Mucosa of descending colon (tissue), 3 donors: ENCODE measurements around the gene FAM193B. TPM values are rescaled to one million over a fixed set of nuclear protein-coding genes. Genes with fewer than 3 reads are reported as not detected.

ENCODE experiments used
- ATAC-seq: fragments of 200-7000 bp; cut with Tn5 transposase; one replicate; pipeline ENCODE4 v1.9.1; 2020; ENCODE audit warnings: mild to moderate bottlenecking, moderate library complexity
- DNase-seq, 3 donors: peaks; one replicate each; pipeline ENCODE4 v3.0.0-alpha.2; 2020
- H3K36me3 ChIP-seq: fragments of 200-600 bp; one replicate; pipeline ENCODE4 v1.8.0; 2021; ENCODE audit warnings: low read depth, mild to moderate bottlenecking
- H3K4me1 ChIP-seq: fragments of 200-600 bp; one replicate; pipeline ENCODE4 v1.8.0; 2021; ENCODE audit warnings: low read depth, mild to moderate bottlenecking
- H3K4me3 ChIP-seq: fragments of 200-600 bp; one replicate; pipeline ENCODE4 v1.8.0; 2021; ENCODE audit warnings: mild to moderate bottlenecking
- H3K9me3 ChIP-seq: fragments of 200-600 bp; one replicate; pipeline ENCODE4 v1.8.0; 2021; ENCODE audit warnings: mild to moderate bottlenecking
- intact Hi-C, 2 donors: fragments of 100-400 bp; cut with DNase I in 1 of 2; cut with micrococcal nuclease in 1 of 2; formaldehyde crosslinking; loops; one replicate each; pipeline versions ENCODE4 v1.11.0 to v1.11.1; 2022; cut with DNase I, micrococcal nuclease
- total RNA-seq, 3 donors: library from RNA; stranded (reverse); fragmentation: NEBNext Ultra II Directional in 2 of 3; extraction: Animal tissue kit (Norgen Biotek cat#: 25700) in 2 of 3; gene quantifications; one replicate each; pipeline versions ENCODE4 v1.2.1 to v1.2.4, GENCODE V29; 2021 to 2023
- TF ChIP-seq, protein P1 (sequence below): fragments of 200-600 bp; IDR thresholded peaks from one replicate; pipeline ENCODE4 v1.8.0; 2022; ENCODE audit warnings: antibody characterized with exemption, mild to moderate bottlenecking
- donor health status: DM: no; HTN: no; CAD: no; lungs with moderate emphysema.
- donor health status: DM: no; HTN: no; CAD: no.
- donor health status: DM: no; HTN: yes; CAD: no.

Gene FAM193B
- total RNA-seq, 3 donors from 2014 or later, result 57.7 to 83.9 (median 75.2) TPM

GRCh38 chr5:177512736-177513380 lies 41.5 kb downstream of the FAM193B start:
- no peak for ATAC-seq
- Histone ChIP-seq H3K4me1 (peaks cover 8% of the 10 kb centered on the region), H3K36me3 (no peaks in the 10 kb centered on the region), H3K4me3 (no peak overlapping the region), H3K9me3 (no peaks in the 10 kb centered on the region)
- TF ChIP-seq, protein P1, sequence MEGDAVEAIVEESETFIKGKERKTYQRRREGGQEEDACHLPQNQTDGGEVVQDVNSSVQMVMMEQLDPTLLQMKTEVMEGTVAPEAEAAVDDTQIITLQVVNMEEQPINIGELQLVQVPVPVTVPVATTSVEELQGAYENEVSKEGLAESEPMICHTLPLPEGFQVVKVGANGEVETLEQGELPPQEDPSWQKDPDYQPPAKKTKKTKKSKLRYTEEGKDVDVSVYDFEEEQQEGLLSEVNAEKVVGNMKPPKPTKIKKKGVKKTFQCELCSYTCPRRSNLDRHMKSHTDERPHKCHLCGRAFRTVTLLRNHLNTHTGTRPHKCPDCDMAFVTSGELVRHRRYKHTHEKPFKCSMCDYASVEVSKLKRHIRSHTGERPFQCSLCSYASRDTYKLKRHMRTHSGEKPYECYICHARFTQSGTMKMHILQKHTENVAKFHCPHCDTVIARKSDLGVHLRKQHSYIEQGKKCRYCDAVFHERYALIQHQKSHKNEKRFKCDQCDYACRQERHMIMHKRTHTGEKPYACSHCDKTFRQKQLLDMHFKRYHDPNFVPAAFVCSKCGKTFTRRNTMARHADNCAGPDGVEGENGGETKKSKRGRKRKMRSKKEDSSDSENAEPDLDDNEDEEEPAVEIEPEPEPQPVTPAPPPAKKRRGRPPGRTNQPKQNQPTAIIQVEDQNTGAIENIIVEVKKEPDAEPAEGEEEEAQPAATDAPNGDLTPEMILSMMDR, result no peak
- DNase-seq, result no peak
- intact Hi-C loops, result no loop called here

DNA sequence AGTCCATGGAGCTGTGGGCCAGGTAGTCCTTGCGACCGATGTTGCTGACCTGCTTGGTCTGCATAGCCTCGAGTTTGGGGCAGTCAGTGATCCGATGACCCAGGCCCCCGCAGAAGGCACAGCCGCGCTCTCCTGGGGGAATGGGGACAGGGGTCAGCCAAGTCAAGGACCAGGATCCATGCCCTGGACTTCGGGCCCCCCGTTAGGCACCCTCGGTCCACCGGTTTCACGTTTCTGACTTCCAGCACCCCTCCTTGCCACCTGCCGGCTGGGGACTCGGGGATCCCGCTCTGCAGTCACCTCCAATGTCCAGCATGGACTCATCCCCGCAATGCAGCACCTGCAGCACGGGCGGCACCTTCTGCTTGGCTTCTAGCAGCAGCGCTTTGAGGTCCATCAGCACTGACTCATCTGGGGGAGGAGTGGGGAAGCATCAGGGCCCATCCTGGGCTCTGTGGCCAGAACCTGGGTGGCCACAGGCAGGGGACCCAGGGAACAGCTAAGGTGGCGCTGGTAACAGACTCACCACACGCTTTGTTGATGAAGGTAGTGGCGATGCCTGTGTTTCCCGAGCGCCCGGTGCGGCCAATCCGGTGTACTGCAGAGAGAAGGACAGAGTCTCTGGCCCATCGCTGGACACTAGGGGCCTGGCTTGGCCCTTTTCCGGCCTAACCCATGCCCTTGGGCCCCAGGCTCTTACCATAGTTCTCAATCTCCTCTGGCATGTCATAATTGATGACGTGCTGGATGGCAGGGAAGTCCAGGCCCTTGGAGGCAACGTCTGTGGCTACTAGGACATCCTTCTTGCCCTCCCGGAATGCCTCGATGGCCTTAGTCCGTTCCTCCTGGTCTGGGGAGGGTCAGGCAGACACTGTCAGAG lies 42.3 kb downstream of the FAM193B start:
- Histone ChIP-seq H3K4me1 (peaks cover 8% of the 10 kb centered on the region), H3K9me3 (no peaks in the 10 kb centered on the region), H3K4me3 (no peak overlapping the region), H3K36me3 (no peaks in the 10 kb centered on the region)
- intact Hi-C loops, result no loop called here
- TF ChIP-seq, protein P1, result no peak
- no peak for ATAC-seq
- DNase-seq, result peak in 2 of 3 donors; percentile 23 to 54

GRCh38 chr5:177511181-177511580 lies 43.2 kb downstream of the FAM193B start:
- DNase-seq (no peak), ATAC-seq (no peak)
- Histone ChIP-seq H3K9me3 (no peaks in the 10 kb centered on the region), H3K36me3 (no peaks in the 10 kb centered on the region), H3K4me3 (no peak overlapping the region), H3K4me1 (peaks cover 7% of the 10 kb centered on the region)
- TF ChIP-seq, protein P1, result no peak
- intact Hi-C loops, result no loop called here

- no peaks in the 10 kb centered on the region for H3K36me3 ChIP-seq
- DNase-seq (peak in 2 of 3 donors; percentile 26 to 74), ATAC-seq (peak; percentile 54)
- intact Hi-C loops, result no loop called here
- H3K9me3 ChIP-seq, result no peaks in the 10 kb centered on the region
- TF ChIP-seq, protein P1, result no peak
- H3K4me1 ChIP-seq, result peaks cover under 1% of the 10 kb centered on the region
- H3K4me3 ChIP-seq, result no peak overlapping the region
Measured at GRCh38 chr5:177510567-177511053, 43.8 kb downstream of the FAM193B start.

GRCh38 chr5:177509991-177510566 lies 44.3 kb downstream of the FAM193B start:
- Histone ChIP-seq H3K9me3 (no peaks in the 10 kb centered on the region), H3K36me3 (no peaks in the 10 kb centered on the region), H3K4me1 (no peaks in the 10 kb centered on the region), H3K4me3 (no peak overlapping the region)
- intact Hi-C loops, result no loop called here
- TF ChIP-seq, protein P1, result no peak
- ATAC-seq (peak; percentile 32), DNase-seq (no peak)
